Transverse colon (tissue), 4 donors: ENCODE data around the gene MAP3K1. TPM values are rescaled to one million over a fixed set of nuclear protein-coding genes. Genes with fewer than 3 reads are reported as not detected.

ENCODE experiments used
- DNase-seq: peaks from one replicate; pipeline ENCODE4 v3.0.0-alpha.2; 2019
- H3K27ac ChIP-seq, 4 donors: fragments of 200-600 bp; sonication (generic); 2 replicates each; pipeline ENCODE4 v1.5.1; 2016 to 2018; ENCODE audit warnings: inconsistent platforms in 4 of 4
- H3K27me3 ChIP-seq: fragments of 200-600 bp; sonication (generic); 2 replicates; pipeline ENCODE4 v1.5.1; 2017; ENCODE audit warnings: inconsistent platforms
- H3K36me3 ChIP-seq, 4 donors: fragments of 200-600 bp; sonication (generic); 2 replicates each; pipeline ENCODE4 v1.5.1; 2017 to 2019; ENCODE audit warnings: inconsistent platforms in 4 of 4
- H3K4me1 ChIP-seq, 4 donors: fragments of 200-600 bp; sonication (generic); 2 replicates each; pipeline ENCODE4 v1.5.1; 2017 to 2020; ENCODE audit warnings: inconsistent platforms in 4 of 4
- H3K4me3 ChIP-seq, 4 donors: fragments of 200-600 bp; sonication (generic); 1 replicate in 1 of 4; 2 replicates in 3 of 4; pipeline versions ENCODE4 v1.5.1 to v1.6.1; 2017 to 2019; ENCODE audit warnings: inconsistent platforms in 4 of 4
- H3K9me3 ChIP-seq, 2 donors: fragments of 200-600 bp; sonication (generic); 2 replicates each; pipeline ENCODE4 v1.5.1; 2017 to 2019; ENCODE audit warnings: inconsistent platforms in 2 of 2
- EP300 ChIP-seq: sonication (generic); formaldehyde crosslinking; IDR thresholded peaks from one replicate; pipeline ENCODE4 v1.6.1; 2017; ENCODE audit warnings: antibody characterized with exemption, low read depth
- POLR2A ChIP-seq: fragments of 450-650 bp; IDR thresholded peaks from one replicate; pipeline ENCODE4 v1.6.1; 2016; ENCODE audit warnings: antibody characterized with exemption, mild to moderate bottlenecking, moderate library complexity
- POLR2AphosphoS5 ChIP-seq, 3 donors: sonication (generic); formaldehyde crosslinking; IDR thresholded peaks; one replicate each; pipeline ENCODE4 v1.6.1; 2016; ENCODE audit warnings: antibody characterized with exemption in 3 of 3
- WGBS, 2 donors: methylation state at CpG; one replicate each; pipeline ENCODE4 v1.1.5; 2018; ENCODE audit warnings: low coverage in 1 of 2; 5-methylcytosine and 5-hydroxymethylcytosine counted together
- in situ Hi-C, 4 donors: fragments of 200-750 bp; cut with MboI; loops; one replicate each; pipeline versions ENCODE4 v1.15.0 to v1.15.1; 2017; ENCODE audit warnings: low sequenced_read_pairs in 3 of 4, low pct_ligation_motif_present in 1 of 4, low pct_unique_long_range_greater_than_20kb in 1 of 4
- intact Hi-C: fragments of 100-400 bp; cut with DNase I; formaldehyde crosslinking; loops from one replicate; pipeline ENCODE4 v1.15.1; 2023; ENCODE audit warnings: low total_unique reads
- total RNA-seq, 4 donors: library from RNA; depleted of rRNA; stranded (reverse); fragments of >200 nt; gene quantifications; one replicate each; pipeline ENCODE4 v1.1.0, GENCODE V29; 2016
- TF ChIP-seq, protein P1 (sequence below), 5 experiments: fragments of 200-600 bp in 3 of 5; fragments of 450-650 bp in 2 of 5; sonication (generic) in 3 of 5; IDR thresholded peaks; 1 replicate in 2 of 5; 2 replicates in 3 of 5; pipeline ENCODE4 v1.5.1; 2016 to 2017; ENCODE audit warnings: antibody characterized with exemption in 5 of 5, inconsistent platforms in 3 of 5, mild to moderate bottlenecking in 2 of 5, moderate library complexity in 1 of 5

MAP3K1 gene
- total RNA-seq, 4 donors from 2014 or later: 8.6 to 17.3 (median 12.4) TPM

DNA sequence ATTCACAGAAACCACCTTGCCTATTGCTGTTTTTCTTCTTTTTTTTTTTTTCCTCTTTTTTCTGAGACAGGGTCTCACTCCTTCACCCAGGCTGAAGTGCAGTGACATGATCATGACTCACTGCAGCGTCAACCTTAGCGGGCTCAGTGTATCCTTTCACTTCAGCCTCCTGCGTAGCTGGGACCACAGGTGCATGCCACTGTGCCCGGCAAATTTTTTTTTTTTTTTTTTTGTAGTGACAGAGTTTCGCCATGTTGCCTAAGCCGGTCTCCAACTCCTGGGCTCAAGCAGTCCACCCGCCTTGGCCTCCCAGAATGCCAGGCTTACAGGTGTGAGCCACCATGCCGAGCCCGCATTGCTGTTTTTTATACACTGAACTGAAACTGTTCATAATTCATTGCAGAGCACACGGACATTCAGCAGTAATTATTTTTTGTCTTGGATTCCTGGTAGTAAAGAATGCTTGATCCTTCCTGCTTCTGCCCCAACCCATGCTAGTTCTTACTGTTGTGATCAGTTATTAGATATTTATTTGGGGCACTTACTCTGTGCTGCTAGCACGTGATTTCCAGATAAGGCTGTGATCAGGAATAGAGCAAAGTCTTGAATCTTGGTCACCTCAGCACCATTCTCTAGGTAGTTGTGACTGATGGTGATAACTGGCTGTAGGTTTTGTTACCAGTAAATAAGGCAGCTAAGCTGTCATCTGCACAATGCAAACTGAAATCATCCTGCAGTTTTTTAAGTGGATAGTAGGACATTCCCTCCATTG is 14.0 kb downstream of the MAP3K1 start:
- no peak overlapping the region for H3K4me3 ChIP-seq
- peaks cover 0 to 53% (median 2%) of the 10 kb centered on the region in 4 donors for H3K4me1 ChIP-seq
- no peaks in the 10 kb centered on the region for H3K36me3 ChIP-seq
- no peaks in the 10 kb centered on the region for H3K9me3 ChIP-seq
- H3K27ac ChIP-seq: peak overlapping the region in 1 of 4 donors; percentile 27
- in situ Hi-C loops: loop anchor here in 1 of 4 donors (25.0 kb wide), 1 partner anchor 892 kb away; no protein-coding TSS in a partner anchor
- TF ChIP-seq EP300 (no peak), POLR2A (no peak), POLR2AphosphoS5 (IDR thresholded peaks at IDR 0.05) (no peak)
- TF ChIP-seq, protein P1, sequence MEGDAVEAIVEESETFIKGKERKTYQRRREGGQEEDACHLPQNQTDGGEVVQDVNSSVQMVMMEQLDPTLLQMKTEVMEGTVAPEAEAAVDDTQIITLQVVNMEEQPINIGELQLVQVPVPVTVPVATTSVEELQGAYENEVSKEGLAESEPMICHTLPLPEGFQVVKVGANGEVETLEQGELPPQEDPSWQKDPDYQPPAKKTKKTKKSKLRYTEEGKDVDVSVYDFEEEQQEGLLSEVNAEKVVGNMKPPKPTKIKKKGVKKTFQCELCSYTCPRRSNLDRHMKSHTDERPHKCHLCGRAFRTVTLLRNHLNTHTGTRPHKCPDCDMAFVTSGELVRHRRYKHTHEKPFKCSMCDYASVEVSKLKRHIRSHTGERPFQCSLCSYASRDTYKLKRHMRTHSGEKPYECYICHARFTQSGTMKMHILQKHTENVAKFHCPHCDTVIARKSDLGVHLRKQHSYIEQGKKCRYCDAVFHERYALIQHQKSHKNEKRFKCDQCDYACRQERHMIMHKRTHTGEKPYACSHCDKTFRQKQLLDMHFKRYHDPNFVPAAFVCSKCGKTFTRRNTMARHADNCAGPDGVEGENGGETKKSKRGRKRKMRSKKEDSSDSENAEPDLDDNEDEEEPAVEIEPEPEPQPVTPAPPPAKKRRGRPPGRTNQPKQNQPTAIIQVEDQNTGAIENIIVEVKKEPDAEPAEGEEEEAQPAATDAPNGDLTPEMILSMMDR (IDR thresholded peaks at IDR 0.05): no peak
- no peaks in the 10 kb centered on the region for H3K27me3 ChIP-seq
- DNase-seq: peak; percentile 48
- intact Hi-C loops: no loop called here
- 79 to 80% methylated on average over 1 to 11 of the region's 11 CpGs for WGBS, 2 donors

DNA sequence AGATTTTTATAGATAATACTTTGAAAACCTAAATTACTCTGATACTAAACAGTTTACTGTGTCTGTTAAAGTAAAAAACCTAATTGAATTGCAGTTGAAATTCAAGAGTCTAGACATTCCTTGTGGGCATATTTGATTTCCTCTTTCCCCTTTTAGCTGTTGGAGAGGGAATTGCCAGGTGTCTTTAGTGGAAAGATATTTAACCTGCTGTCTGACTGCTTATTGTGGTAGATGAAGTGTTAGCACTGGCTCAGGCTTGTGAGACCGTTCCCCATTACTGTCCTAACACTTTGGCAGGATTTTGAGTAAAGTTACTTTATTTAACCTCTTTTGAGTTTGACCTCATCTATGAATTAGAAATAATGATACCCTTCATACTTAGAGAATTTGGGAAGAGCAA is 16.4 kb downstream of the MAP3K1 start:
- Histone ChIP-seq H3K36me3 (no peaks in the 10 kb centered on the region), H3K4me1 (peaks cover 0 to 47% (median 2%) of the 10 kb centered on the region in 4 donors), H3K27ac (no peak overlapping the region), H3K9me3 (no peaks in the 10 kb centered on the region), H3K27me3 (no peaks in the 10 kb centered on the region), H3K4me3 (no peak overlapping the region)
- DNase-seq: no peak
- TF ChIP-seq EP300 (no peak), POLR2AphosphoS5 (IDR thresholded peaks at IDR 0.05) (no peak), POLR2A (no peak)
- TF ChIP-seq, protein P1 (IDR thresholded peaks at IDR 0.05): no peak
- in situ Hi-C loops (loop anchor here in 2 of 4 donors (10.0 to 25.0 kb wide), 2 partner anchors 567 to 894 kb away; no protein-coding TSS in a partner anchor), intact Hi-C loops (no loop called here)
- WGBS, 2 donors: 84 to 100% methylated on average over 1 of the region's 1 CpG

DNA sequence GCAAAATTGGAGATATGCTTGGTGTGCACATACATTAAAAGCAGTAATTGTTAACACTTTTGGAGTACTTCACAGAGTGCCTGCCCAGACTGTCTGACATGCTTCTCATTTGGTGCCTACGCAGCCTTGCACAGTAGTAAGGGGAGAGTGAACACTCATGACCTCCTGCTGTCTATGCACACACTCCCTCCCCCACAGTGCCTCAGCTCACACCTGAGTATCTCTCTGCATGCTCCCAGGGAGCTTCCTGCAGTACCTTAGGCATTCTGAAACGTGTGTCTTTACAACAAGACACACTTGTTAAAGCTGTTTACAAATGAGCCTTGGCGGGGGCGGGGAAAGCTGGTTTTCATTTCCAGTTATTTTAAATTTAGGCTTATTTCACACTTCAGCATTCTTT is 18.0 kb downstream of the MAP3K1 start:
- no peaks in the 10 kb centered on the region for H3K27me3 ChIP-seq
- no peak overlapping the region for H3K4me3 ChIP-seq
- intact Hi-C loops: no loop called here
- no peak overlapping the region for H3K27ac ChIP-seq
- WGBS, 2 donors: 70 to 92% methylated on average over 2 to 4 of the region's 4 CpGs
- H3K4me1 ChIP-seq: peaks cover 0 to 54% (median 3%) of the 10 kb centered on the region in 4 donors
- in situ Hi-C loops: loop anchor here in 2 of 4 donors (10.0 to 25.0 kb wide), 2 partner anchors 569 to 896 kb away; no protein-coding TSS in a partner anchor
- H3K9me3 ChIP-seq: no peaks in the 10 kb centered on the region
- no peaks in the 10 kb centered on the region for H3K36me3 ChIP-seq
- no peak for DNase-seq
- TF ChIP-seq EP300 (no peak), POLR2AphosphoS5 (IDR thresholded peaks at IDR 0.05) (no peak), POLR2A (no peak)
- TF ChIP-seq, protein P1 (IDR thresholded peaks at IDR 0.05): no peak

DNA sequence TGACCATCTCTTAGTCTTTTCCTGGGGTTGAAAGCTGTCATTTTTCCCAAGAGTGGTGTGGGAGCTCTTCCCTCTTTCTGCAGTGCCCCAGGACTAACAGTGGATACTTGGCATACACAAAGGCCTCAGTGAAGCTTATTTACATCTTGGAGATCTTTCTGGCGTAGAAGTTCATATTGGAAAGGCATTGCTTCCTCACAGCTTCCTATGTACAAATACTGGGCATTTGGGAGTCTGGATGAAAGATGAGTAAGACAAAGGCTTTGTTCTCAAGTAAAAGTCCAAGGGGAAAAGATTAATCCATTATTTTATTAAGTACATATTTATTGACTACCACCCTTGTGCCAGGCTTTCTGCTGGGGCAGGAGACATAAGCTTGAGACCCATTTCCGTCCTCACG is 22.0 kb downstream of the MAP3K1 start:
- in situ Hi-C loops: loop anchor here (5.0 to 25.0 kb wide), 4 partner anchors 565 to 900 kb away; no protein-coding TSS in a partner anchor
- no peaks in the 10 kb centered on the region for H3K27me3 ChIP-seq
- WGBS, 2 donors: 81 to 82% methylated on average over 2 to 3 of the region's 3 CpGs
- H3K36me3 ChIP-seq: no peaks in the 10 kb centered on the region
- intact Hi-C loops: no loop called here
- no peak overlapping the region for H3K4me3 ChIP-seq
- TF ChIP-seq POLR2A (no peak), POLR2AphosphoS5 (IDR thresholded peaks at IDR 0.05) (no peak), EP300 (no peak)
- TF ChIP-seq, protein P1 (IDR thresholded peaks at IDR 0.05): no peak
- peaks cover 0 to 44% (median 5%) of the 10 kb centered on the region in 4 donors for H3K4me1 ChIP-seq
- no peaks in the 10 kb centered on the region for H3K9me3 ChIP-seq
- DNase-seq: no peak
- H3K27ac ChIP-seq: peak overlapping the region in 3 of 4 donors; percentile 3 to 24 (median 12)
